Thyroid gland (tissue), 4 donors: Measurements from ENCODE around the gene RUNX2. TPM values are rescaled to one million over a fixed set of nuclear protein-coding genes. Genes with fewer than 3 reads are reported as not detected.

Source experiments
- DNase-seq, 2 donors: peaks; one replicate each; pipeline ENCODE4 v3.0.0-alpha.2; 2019
- H3K27ac ChIP-seq, 3 donors: fragments of 200-600 bp; sonication (generic); 1 replicate in 2 of 3; 2 replicates in 1 of 3; pipeline ENCODE4 v1.5.1; 2016 to 2019; ENCODE audit warnings: mild to moderate bottlenecking in 1 of 3, moderate library complexity in 1 of 3
- H3K27me3 ChIP-seq: fragments of 200-600 bp; sonication (generic); one replicate; pipeline ENCODE4 v1.5.1; 2019
- H3K36me3 ChIP-seq, 2 donors: fragments of 200-600 bp; sonication (generic); one replicate each; pipeline ENCODE4 v1.5.1; 2016 to 2019
- H3K4me1 ChIP-seq, 2 donors: fragments of 200-600 bp; sonication (generic); one replicate each; pipeline ENCODE4 v1.5.1; 2017 to 2019
- H3K4me3 ChIP-seq, 3 donors: fragments of 200-600 bp; sonication (generic); replicated peaks in 1 of 3; 1 replicate in 2 of 3; 2 replicates in 1 of 3; pipeline ENCODE4 v1.5.1; 2016; ENCODE audit warnings: mild to moderate bottlenecking in 1 of 3
- H3K9me3 ChIP-seq: fragments of 200-600 bp; sonication (generic); one replicate; pipeline ENCODE4 v1.5.1; 2017
- POLR2A ChIP-seq, 2 donors: fragments of 450-650 bp; IDR thresholded peaks; one replicate each; pipeline ENCODE4 v1.6.1; 2017; ENCODE audit warnings: antibody characterized with exemption in 2 of 2, mild to moderate bottlenecking in 2 of 2, moderate library complexity in 1 of 2
- WGBS, 2 donors: methylation state at CpG; one replicate each; pipeline ENCODE4 v1.1.5; 2017; 5-methylcytosine and 5-hydroxymethylcytosine counted together
- intact Hi-C: fragments of 100-400 bp; cut with DNase I; formaldehyde crosslinking; loops from one replicate; pipeline ENCODE4 v1.15.1; 2023
- total RNA-seq, 4 donors: library from RNA; depleted of rRNA; stranded (reverse); fragments of >200 nt; gene quantifications; one replicate each; pipeline ENCODE4 v1.2.3, GENCODE V29; 2016
- TF ChIP-seq, protein P1 (sequence below), 6 experiments: fragments of 200-600 bp in 3 of 6; fragments of 450-650 bp in 3 of 6; sonication (generic) in 3 of 6; IDR thresholded peaks; one replicate each; pipeline ENCODE4 v1.5.1; 2016 to 2019; ENCODE audit warnings: antibody characterized with exemption in 6 of 6, mild to moderate bottlenecking in 2 of 6, inconsistent platforms in 1 of 6, moderate library complexity in 1 of 6

The RUNX2 gene
- total RNA-seq, 4 donors from 2014 or later, result 1.6 to 4.2 (median 2.7) TPM

- no peaks in the 10 kb centered on the region for H3K9me3 ChIP-seq
- no peaks in the 10 kb centered on the region for H3K27me3 ChIP-seq
- no peak overlapping the region for H3K27ac ChIP-seq
- no peak for TF ChIP-seq POLR2A (IDR thresholded peaks at IDR 0.05)
- H3K4me3 ChIP-seq, result no peak overlapping the region
- H3K4me1 ChIP-seq, result no peaks in the 10 kb centered on the region
- intact Hi-C loops, result no loop called here
- no peak for DNase-seq
- H3K36me3 ChIP-seq, result no peaks in the 10 kb centered on the region
These were observed 30.8 kb upstream of the RUNX2 start for GRCh38 chr6:45297320-45297719.

- TF ChIP-seq, protein P1, sequence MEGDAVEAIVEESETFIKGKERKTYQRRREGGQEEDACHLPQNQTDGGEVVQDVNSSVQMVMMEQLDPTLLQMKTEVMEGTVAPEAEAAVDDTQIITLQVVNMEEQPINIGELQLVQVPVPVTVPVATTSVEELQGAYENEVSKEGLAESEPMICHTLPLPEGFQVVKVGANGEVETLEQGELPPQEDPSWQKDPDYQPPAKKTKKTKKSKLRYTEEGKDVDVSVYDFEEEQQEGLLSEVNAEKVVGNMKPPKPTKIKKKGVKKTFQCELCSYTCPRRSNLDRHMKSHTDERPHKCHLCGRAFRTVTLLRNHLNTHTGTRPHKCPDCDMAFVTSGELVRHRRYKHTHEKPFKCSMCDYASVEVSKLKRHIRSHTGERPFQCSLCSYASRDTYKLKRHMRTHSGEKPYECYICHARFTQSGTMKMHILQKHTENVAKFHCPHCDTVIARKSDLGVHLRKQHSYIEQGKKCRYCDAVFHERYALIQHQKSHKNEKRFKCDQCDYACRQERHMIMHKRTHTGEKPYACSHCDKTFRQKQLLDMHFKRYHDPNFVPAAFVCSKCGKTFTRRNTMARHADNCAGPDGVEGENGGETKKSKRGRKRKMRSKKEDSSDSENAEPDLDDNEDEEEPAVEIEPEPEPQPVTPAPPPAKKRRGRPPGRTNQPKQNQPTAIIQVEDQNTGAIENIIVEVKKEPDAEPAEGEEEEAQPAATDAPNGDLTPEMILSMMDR (IDR thresholded peaks at IDR 0.05), result no peak
- TF ChIP-seq POLR2A (IDR thresholded peaks at IDR 0.05), result no peak
- WGBS, 2 donors, result 97 to 99% methylated on average over 3 of the region's 3 CpGs
- H3K4me3 ChIP-seq, result no peak overlapping the region
- no peaks in the 10 kb centered on the region for H3K4me1 ChIP-seq
- no peaks in the 10 kb centered on the region for H3K9me3 ChIP-seq
- H3K36me3 ChIP-seq, result no peaks in the 10 kb centered on the region
- no peak overlapping the region for H3K27ac ChIP-seq
- DNase-seq, result no peak
- no peaks in the 10 kb centered on the region for H3K27me3 ChIP-seq
- intact Hi-C loops, result no loop called here
These were observed 29.0 kb upstream of the RUNX2 start for GRCh38 chr6:45299096-45299581.

DNA sequence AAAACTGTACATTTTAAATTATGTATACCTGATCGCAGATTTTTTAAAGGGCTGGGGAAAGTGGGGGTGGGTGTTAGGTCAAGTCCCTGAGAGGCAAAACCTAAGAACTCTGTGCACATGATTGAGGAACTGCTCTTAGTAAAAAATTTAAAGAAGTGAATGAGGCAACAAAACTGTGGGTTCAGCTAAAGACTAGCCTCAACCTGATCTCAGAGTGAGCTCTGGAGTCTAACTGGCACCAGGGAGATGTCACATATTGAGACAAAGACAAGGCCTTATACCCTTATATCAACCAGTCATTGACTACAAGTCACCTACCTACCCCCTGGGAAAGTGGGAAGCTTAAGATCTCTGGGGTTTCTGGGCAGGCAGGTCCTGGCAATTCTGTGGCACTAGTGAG is 27.4 kb upstream of the RUNX2 start:
- Histone ChIP-seq H3K36me3 (no peaks in the 10 kb centered on the region), H3K9me3 (no peaks in the 10 kb centered on the region), H3K27me3 (no peaks in the 10 kb centered on the region), H3K4me1 (no peaks in the 10 kb centered on the region), H3K27ac (no peak overlapping the region), H3K4me3 (no peak overlapping the region)
- intact Hi-C loops, result no loop called here
- no peak for DNase-seq
- no peak for TF ChIP-seq POLR2A (IDR thresholded peaks at IDR 0.05)
- TF ChIP-seq, protein P1 (IDR thresholded peaks at IDR 0.05), result no peak
- WGBS, 2 donors, result 96 to 100% methylated on average over 1 of the region's 1 CpG

- H3K4me3 ChIP-seq, result no peak overlapping the region
- 62 to 64% methylated on average over 3 of the region's 3 CpGs for WGBS, 2 donors
- H3K9me3 ChIP-seq, result no peaks in the 10 kb centered on the region
- H3K36me3 ChIP-seq, result no peaks in the 10 kb centered on the region
- no peak for DNase-seq
- H3K27ac ChIP-seq, result no peak overlapping the region
- intact Hi-C loops, result no loop called here
- no peaks in the 10 kb centered on the region for H3K27me3 ChIP-seq
- H3K4me1 ChIP-seq, result no peaks in the 10 kb centered on the region
- TF ChIP-seq, protein P1 (IDR thresholded peaks at IDR 0.05), result no peak
- TF ChIP-seq POLR2A (IDR thresholded peaks at IDR 0.05), result no peak
These were observed 26.6 kb upstream of the RUNX2 start for GRCh38 chr6:45301348-45302142.

- no peaks in the 10 kb centered on the region for H3K27me3 ChIP-seq
- no peak for DNase-seq
- no peaks in the 10 kb centered on the region for H3K36me3 ChIP-seq
- intact Hi-C loops, result no loop called here
- no peaks in the 10 kb centered on the region for H3K4me1 ChIP-seq
- TF ChIP-seq, protein P1 (IDR thresholded peaks at IDR 0.05), result no peak
- TF ChIP-seq POLR2A (IDR thresholded peaks at IDR 0.05), result no peak
- WGBS, 2 donors, result 97 to 99% methylated on average over 3 of the region's 3 CpGs
- H3K9me3 ChIP-seq, result no peaks in the 10 kb centered on the region
- no peak overlapping the region for H3K27ac ChIP-seq
- no peak overlapping the region for H3K4me3 ChIP-seq
These were observed 25.3 kb upstream of the RUNX2 start for GRCh38 chr6:45302832-45303231.
